Omental fat pad (tissue), 4 donors: Measurements from ENCODE around the gene TSHZ1. TPM values are rescaled to one million over a fixed set of nuclear protein-coding genes. Genes with fewer than 3 reads are reported as not detected.

ENCODE experiments used
- ATAC-seq: fragments of 150-250 bp; one replicate; pipeline ENCODE4 v1.9.1; 2016; ENCODE audit warnings: mild to moderate bottlenecking, moderate library complexity; ENCODE audit not compliant: low FRiP score
- DNase-seq: peaks from one replicate; pipeline ENCODE4 v3.0.0-alpha.2; 2019; ENCODE audit warnings: low spot score
- total RNA-seq, 4 donors: library from RNA; depleted of rRNA; stranded (reverse); fragments of >200 nt; gene quantifications; one replicate each; pipeline ENCODE4 v1.1.0, GENCODE V29; 2016
- TF ChIP-seq, protein P1 (sequence below), 3 donors: fragments of 450-650 bp; IDR thresholded peaks; one replicate each; pipeline ENCODE4 v1.5.1; 2016 to 2017; ENCODE audit warnings: antibody characterized with exemption in 3 of 3, mild to moderate bottlenecking in 3 of 3, moderate library complexity in 2 of 3

Gene TSHZ1, protein sequence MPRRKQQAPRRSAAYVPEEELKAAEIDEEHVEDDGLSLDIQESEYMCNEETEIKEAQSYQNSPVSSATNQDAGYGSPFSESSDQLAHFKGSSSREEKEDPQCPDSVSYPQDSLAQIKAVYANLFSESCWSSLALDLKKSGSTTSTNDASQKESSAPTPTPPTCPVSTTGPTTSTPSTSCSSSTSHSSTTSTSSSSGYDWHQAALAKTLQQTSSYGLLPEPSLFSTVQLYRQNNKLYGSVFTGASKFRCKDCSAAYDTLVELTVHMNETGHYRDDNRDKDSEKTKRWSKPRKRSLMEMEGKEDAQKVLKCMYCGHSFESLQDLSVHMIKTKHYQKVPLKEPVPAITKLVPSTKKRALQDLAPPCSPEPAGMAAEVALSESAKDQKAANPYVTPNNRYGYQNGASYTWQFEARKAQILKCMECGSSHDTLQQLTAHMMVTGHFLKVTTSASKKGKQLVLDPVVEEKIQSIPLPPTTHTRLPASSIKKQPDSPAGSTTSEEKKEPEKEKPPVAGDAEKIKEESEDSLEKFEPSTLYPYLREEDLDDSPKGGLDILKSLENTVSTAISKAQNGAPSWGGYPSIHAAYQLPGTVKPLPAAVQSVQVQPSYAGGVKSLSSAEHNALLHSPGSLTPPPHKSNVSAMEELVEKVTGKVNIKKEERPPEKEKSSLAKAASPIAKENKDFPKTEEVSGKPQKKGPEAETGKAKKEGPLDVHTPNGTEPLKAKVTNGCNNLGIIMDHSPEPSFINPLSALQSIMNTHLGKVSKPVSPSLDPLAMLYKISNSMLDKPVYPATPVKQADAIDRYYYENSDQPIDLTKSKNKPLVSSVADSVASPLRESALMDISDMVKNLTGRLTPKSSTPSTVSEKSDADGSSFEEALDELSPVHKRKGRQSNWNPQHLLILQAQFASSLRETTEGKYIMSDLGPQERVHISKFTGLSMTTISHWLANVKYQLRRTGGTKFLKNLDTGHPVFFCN (N-terminal part only)
- total RNA-seq: 10 to 100 TPM; 11.6 to 18.4 (median 13.7) TPM

- TF ChIP-seq, protein P1, sequence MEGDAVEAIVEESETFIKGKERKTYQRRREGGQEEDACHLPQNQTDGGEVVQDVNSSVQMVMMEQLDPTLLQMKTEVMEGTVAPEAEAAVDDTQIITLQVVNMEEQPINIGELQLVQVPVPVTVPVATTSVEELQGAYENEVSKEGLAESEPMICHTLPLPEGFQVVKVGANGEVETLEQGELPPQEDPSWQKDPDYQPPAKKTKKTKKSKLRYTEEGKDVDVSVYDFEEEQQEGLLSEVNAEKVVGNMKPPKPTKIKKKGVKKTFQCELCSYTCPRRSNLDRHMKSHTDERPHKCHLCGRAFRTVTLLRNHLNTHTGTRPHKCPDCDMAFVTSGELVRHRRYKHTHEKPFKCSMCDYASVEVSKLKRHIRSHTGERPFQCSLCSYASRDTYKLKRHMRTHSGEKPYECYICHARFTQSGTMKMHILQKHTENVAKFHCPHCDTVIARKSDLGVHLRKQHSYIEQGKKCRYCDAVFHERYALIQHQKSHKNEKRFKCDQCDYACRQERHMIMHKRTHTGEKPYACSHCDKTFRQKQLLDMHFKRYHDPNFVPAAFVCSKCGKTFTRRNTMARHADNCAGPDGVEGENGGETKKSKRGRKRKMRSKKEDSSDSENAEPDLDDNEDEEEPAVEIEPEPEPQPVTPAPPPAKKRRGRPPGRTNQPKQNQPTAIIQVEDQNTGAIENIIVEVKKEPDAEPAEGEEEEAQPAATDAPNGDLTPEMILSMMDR (IDR thresholded peaks at IDR 0.05): no peak
- ATAC-seq (peak; percentile 32), DNase-seq (no peak)
Observed at GRCh38 chr18:75210274-75211001, at the start of gene TSHZ1. TSHZ1 (plus strand) TSS chr18:75210797; CDS start chr18:75211877, 1,080 bp downstream.

DNA sequence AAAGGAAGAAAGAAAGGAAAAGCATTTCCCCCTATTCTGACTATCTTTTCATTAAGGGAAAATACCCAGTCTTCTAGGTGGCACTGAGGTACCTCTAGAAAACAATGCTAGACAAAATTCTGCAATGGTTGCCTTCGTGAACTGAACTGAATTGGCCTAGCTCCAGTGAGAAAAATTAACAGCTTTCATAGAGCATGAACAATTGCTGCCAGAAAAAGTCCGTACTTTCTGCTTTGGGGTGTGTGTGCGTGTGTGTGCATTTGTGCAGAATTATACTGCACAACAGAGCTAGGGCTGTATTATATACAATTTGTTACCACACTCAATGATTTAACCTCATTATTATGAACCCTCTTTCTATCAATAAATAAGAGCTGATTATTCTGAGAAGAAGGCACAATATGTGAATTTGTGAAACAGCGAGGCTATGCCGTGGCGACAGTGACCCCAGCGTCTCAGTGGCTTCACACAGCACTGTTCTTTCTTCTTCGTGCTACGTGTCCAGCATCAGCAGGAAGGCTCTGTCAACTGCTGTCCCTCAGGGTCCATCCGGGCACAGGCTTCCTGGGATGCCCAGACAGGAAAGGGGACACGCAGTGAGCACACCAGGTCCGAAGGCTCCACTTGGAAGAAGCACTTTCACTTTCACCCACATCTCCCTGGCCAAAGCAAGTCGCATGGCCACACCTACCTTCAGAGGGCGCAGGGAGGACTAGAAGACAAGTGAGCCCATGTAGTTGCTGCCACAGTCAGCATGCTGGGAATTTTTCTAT is 49.2 kb upstream of the TSHZ1 start:
- ATAC-seq (no peak), DNase-seq (no peak)
- TF ChIP-seq, protein P1 (IDR thresholded peaks at IDR 0.05): no peak

DNA sequence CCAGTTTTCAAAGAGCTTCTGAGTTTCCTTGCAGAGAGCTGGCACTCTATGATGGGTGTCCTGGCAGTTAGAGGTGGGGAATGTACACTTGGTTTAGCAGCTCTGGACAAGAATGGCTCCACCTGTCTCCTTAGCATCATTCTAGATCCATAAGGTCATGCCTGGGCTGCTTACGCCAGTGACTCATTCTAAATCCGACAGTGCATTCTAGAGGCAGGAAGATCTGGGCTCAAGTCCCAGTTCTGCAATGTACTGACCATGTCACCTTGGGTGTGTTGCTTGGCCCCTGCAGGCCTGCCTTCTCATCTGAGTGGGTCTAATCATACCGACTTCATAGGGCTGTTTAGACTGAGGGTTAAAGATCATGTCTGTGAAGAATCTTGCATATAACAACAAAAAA is 48.1 kb upstream of the TSHZ1 start:
- TF ChIP-seq, protein P1 (IDR thresholded peaks at IDR 0.05): no peak
- ATAC-seq: no peak

GRCh38 chr18:75162978-75163377 is 47.6 kb upstream of the TSHZ1 start:
- ATAC-seq (no peak), DNase-seq (no peak)
- TF ChIP-seq, protein P1 (IDR thresholded peaks at IDR 0.05): no peak

More for the DNA sequence above, 48.1 kb upstream of the TSHZ1 start:
- no peak for DNase-seq

DNA sequence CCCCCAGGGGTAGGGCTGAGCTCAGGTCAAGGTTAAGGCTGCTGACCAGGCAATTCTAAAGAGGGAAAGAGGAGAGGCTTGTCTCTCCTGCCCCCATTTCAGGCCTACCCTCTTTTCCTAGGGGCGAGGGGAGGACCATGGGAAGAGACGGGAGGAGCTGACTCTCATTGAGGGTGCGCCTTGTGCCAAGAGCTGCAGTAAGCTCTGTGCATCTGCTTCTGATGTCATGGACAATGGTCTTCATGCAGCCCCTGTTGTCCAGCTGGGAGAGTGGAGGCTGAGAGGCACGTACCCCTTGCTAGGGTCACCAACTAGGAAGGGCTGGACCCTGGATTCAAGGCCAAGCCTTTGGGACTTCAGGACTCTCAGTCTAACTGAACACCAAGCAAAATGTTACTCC is 46.9 kb upstream of the TSHZ1 start:
- DNase-seq (no peak), ATAC-seq (no peak)
- TF ChIP-seq, protein P1 (IDR thresholded peaks at IDR 0.05): no peak

DNA sequence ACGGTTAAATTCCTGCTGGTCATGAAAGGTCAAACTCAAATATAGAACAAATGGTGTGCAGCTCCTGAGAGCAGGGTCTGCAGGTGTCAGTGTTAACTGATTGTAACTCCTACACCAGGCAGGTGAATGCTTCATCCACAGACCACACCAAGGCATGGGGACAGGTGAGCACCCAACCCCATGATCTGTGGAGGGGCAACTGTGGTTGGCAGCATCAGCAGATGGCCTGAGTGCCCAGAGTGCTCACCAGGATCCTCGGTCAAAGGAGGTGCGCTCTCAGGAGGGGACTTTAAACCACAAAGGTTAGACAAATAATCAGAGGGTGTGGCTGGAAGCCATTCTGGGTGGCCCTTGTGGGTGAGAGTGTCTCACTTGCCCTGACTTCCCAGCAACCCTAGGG is 46.1 kb upstream of the TSHZ1 start:
- TF ChIP-seq, protein P1 (IDR thresholded peaks at IDR 0.05): no peak
- DNase-seq: no peak

More for the DNA sequence above, 46.1 kb upstream of the TSHZ1 start:
- no peak for ATAC-seq
